ENCODE results near the gene MRPS14.

GRCh38 chr1:174963529-174964125 is 59.6 kb downstream of the MRPS14 start:
- TF ChIP-seq POLR2A (IDR thresholded peaks at IDR 0.05; ENCODE audit: low read depth, low read length) = no peak
- TF ChIP-seq TAF1 (IDR thresholded peaks at IDR 0.05; ENCODE audit: low read depth, low read length) = no peak
- TF ChIP-seq SPI1 (IDR thresholded peaks at IDR 0.05; ENCODE audit: low read depth, low read length) = no peak
- no peak for TF ChIP-seq POLR2AphosphoS5 (IDR thresholded peaks at IDR 0.05; ENCODE audit: low read depth, low read length)

All from GM12891 (cell line).